GDM1 (cell line): Measurements from ENCODE around the gene C13orf46.

Source experiments
- DNase-seq: peaks from one replicate; lab custom pipeline; 2025; lab: John Stamatoyannopoulos, UW

The C13orf46 gene

GRCh38 chr13:113970810-113971470, 2.9 kb downstream of the C13orf46 start:
- DNase-seq: no peak

- no peak for DNase-seq
Observed at GRCh38 chr13:113969973-113970611, 3.8 kb downstream of the C13orf46 start.

- no peak for DNase-seq
Observed at GRCh38 chr13:113969311-113969972, 4.4 kb downstream of the C13orf46 start.

- no peak for DNase-seq
Observed at GRCh38 chr13:113968463-113969310, 5.2 kb downstream of the C13orf46 start.

GRCh38 chr13:113967729-113968462, 6.0 kb downstream of the C13orf46 start:
- no peak for DNase-seq

GRCh38 chr13:113967206-113967720, 6.6 kb downstream of the C13orf46 start:
- no peak for DNase-seq

GRCh38 chr13:113965968-113966884, 7.7 kb downstream of the C13orf46 start:
- no peak for DNase-seq

GRCh38 chr13:113965383-113965874, 8.4 kb downstream of the C13orf46 start:
- DNase-seq: no peak

GRCh38 chr13:113964251-113964995, 9.5 kb downstream of the C13orf46 start:
- DNase-seq: no peak

GRCh38 chr13:113963376-113963775, 10.5 kb downstream of the C13orf46 start:
- no peak for DNase-seq

- DNase-seq: no peak
Observed at GRCh38 chr13:113962975-113963374, 10.9 kb downstream of the C13orf46 start.

GRCh38 chr13:113962386-113962785, 11.5 kb downstream of the C13orf46 start:
- DNase-seq: no peak

- DNase-seq: no peak
Observed at GRCh38 chr13:113960276-113960948, 13.5 kb downstream of the C13orf46 start.

- no peak for DNase-seq
Observed at GRCh38 chr13:113959198-113959597, 14.7 kb downstream of the C13orf46 start.

- no peak for DNase-seq
Observed at GRCh38 chr13:113958373-113958772, 15.5 kb downstream of the C13orf46 start.

- no peak for DNase-seq
Observed at GRCh38 chr13:113956571-113956970, 17.3 kb downstream of the C13orf46 start.

- DNase-seq: no peak
Observed at GRCh38 chr13:113955691-113956090, 18.2 kb downstream of the C13orf46 start.

- no peak for DNase-seq
Observed at GRCh38 chr13:113955235-113955634, 18.6 kb downstream of the C13orf46 start.
